DLD1 (cell line): ENCODE measurements around the gene SCTR.

Experiments
- in situ Hi-C: cut with HindIII; loops from 2 replicates; pipeline ENCODE4 v1.10.0; 2017; ENCODE audit warnings: low sequenced_read_pairs

Gene SCTR

GRCh38 chr2:119523952-119524694 lies at the start of gene SCTR:
SCTR (minus strand) TSS chr2:119524483; CDS start chr2:119524226, 257 bp downstream.
- in situ Hi-C loops: no loop called here

- in situ Hi-C loops: no loop called here
These were observed 43.0 kb upstream of the SCTR start for GRCh38 chr2:119567292-119567691.

GRCh38 chr2:119565481-119565880 lies 41.2 kb upstream of the SCTR start:
- in situ Hi-C loops: no loop called here

- in situ Hi-C loops: no loop called here
These were observed 29.5 kb upstream of the SCTR start for GRCh38 chr2:119553687-119554344.

GRCh38 chr2:119552902-119553301 lies 28.6 kb upstream of the SCTR start:
- in situ Hi-C loops: no loop called here

GRCh38 chr2:119550856-119551255 lies 26.6 kb upstream of the SCTR start:
- in situ Hi-C loops: no loop called here

GRCh38 chr2:119550346-119550745 lies 26.1 kb upstream of the SCTR start:
- in situ Hi-C loops: no loop called here

- in situ Hi-C loops: no loop called here
These were observed 25.0 kb upstream of the SCTR start for GRCh38 chr2:119549241-119549640.

GRCh38 chr2:119548516-119549120 lies 24.3 kb upstream of the SCTR start:
- in situ Hi-C loops: no loop called here

GRCh38 chr2:119546447-119546767 lies 22.1 kb upstream of the SCTR start:
- in situ Hi-C loops: no loop called here

- in situ Hi-C loops: no loop called here
These were observed 21.6 kb upstream of the SCTR start for GRCh38 chr2:119545754-119546446.

GRCh38 chr2:119544939-119545475 lies 20.7 kb upstream of the SCTR start:
- in situ Hi-C loops: no loop called here

GRCh38 chr2:119544075-119544938 lies 20.0 kb upstream of the SCTR start, which contains the start of gene CFAP221:
CFAP221 (plus strand) TSS chr2:119544449; CDS start chr2:119546132, 1,683 bp downstream.
- in situ Hi-C loops: no loop called here

GRCh38 chr2:119541476-119541875 lies 17.2 kb upstream of the SCTR start:
- in situ Hi-C loops: no loop called here

GRCh38 chr2:119537792-119538191 lies 13.5 kb upstream of the SCTR start:
- in situ Hi-C loops: no loop called here

- in situ Hi-C loops: no loop called here
These were observed 12.4 kb upstream of the SCTR start for GRCh38 chr2:119536707-119537106.

- in situ Hi-C loops: no loop called here
These were observed 11.9 kb upstream of the SCTR start for GRCh38 chr2:119536211-119536610.

- in situ Hi-C loops: no loop called here
These were observed 9.3 kb upstream of the SCTR start for GRCh38 chr2:119533560-119533959.

- in situ Hi-C loops: no loop called here
These were observed 7.0 kb upstream of the SCTR start for GRCh38 chr2:119531292-119531691.

- in situ Hi-C loops: no loop called here
These were observed 3.7 kb upstream of the SCTR start for GRCh38 chr2:119527999-119528398.
